Thyroid gland (tissue), 4 donors: ENCODE measurements around the gene NUP93.

Experiments used
- CTCF ChIP-seq, 6 experiments: fragments of 200-600 bp in 3 of 6; fragments of 450-650 bp in 3 of 6; sonication (generic) in 3 of 6; IDR thresholded peaks; one replicate each; pipeline ENCODE4 v1.5.1; 2016 to 2019; ENCODE audit warnings: antibody characterized with exemption in 6 of 6, mild to moderate bottlenecking in 2 of 6, inconsistent platforms in 1 of 6, moderate library complexity in 1 of 6
- POLR2A ChIP-seq, 2 donors: fragments of 450-650 bp; IDR thresholded peaks; one replicate each; pipeline ENCODE4 v1.6.1; 2017; ENCODE audit warnings: antibody characterized with exemption in 2 of 2, mild to moderate bottlenecking in 2 of 2, moderate library complexity in 1 of 2

- TF ChIP-seq POLR2A (IDR thresholded peaks at IDR 0.05) (no peak), CTCF (IDR thresholded peaks at IDR 0.05) (no peak)
Measured at GRCh38 chr16:56732366-56732765, 2.4 kb downstream of the NUP93 start.
